Fibroblast of mammary gland (primary cell): Measurements from ENCODE around the gene PRXL2A.

Source experiments
- DNase-seq: peaks from one replicate; pipeline ENCODE4 v3.0.0-alpha.2; 2010; ENCODE audit warnings: low read depth
- H3K4me3 ChIP-seq: 2 replicates; pipeline ENCODE4 v1.5.1; 2011; ENCODE audit warnings: low read depth, mild to moderate bottlenecking, low read length, moderate library complexity; ENCODE audit not compliant: control insufficient read depth
- TF ChIP-seq, protein P1 (sequence below): conservative IDR thresholded peaks from 2 replicates; pipeline ENCODE4 v1.5.1; 2011; ENCODE audit warnings: low read depth, low read length, inconsistent platforms; ENCODE audit not compliant: control insufficient read depth, insufficient read depth

PRXL2A gene

DNA sequence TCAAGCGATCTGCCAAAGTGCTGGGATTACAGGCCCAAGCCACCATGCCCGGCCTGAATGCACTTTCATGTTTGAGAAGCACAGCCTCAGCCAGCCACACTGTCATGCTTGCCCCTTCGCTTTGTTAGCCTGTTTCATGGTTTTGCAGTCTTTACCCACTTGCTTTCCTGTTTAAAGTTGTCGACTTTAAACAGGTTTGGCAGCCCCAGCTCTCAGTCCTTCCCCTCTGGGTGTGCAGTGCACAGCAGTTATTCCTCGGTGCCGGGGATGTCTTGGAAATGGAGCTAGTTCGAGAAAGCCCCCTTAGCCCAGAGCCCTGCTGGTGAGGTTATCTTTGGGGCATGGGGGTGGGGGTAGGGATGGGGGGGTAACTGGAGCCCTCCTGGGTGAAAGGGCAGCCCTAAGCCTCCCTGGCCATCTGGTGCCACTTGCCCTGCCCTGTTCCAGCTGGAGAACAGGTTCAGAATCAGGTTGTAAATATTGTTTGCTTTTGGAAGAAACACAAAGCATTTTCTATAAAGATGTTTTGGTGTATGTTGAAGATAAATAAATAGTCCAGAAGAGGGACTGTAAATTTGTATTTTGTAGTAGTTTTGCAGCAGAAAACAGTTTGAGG lies 60.6 kb downstream of the PRXL2A start:
- no peak overlapping the region for H3K4me3 ChIP-seq
- TF ChIP-seq, protein P1, sequence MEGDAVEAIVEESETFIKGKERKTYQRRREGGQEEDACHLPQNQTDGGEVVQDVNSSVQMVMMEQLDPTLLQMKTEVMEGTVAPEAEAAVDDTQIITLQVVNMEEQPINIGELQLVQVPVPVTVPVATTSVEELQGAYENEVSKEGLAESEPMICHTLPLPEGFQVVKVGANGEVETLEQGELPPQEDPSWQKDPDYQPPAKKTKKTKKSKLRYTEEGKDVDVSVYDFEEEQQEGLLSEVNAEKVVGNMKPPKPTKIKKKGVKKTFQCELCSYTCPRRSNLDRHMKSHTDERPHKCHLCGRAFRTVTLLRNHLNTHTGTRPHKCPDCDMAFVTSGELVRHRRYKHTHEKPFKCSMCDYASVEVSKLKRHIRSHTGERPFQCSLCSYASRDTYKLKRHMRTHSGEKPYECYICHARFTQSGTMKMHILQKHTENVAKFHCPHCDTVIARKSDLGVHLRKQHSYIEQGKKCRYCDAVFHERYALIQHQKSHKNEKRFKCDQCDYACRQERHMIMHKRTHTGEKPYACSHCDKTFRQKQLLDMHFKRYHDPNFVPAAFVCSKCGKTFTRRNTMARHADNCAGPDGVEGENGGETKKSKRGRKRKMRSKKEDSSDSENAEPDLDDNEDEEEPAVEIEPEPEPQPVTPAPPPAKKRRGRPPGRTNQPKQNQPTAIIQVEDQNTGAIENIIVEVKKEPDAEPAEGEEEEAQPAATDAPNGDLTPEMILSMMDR = no peak
- DNase-seq = no peak

DNA sequence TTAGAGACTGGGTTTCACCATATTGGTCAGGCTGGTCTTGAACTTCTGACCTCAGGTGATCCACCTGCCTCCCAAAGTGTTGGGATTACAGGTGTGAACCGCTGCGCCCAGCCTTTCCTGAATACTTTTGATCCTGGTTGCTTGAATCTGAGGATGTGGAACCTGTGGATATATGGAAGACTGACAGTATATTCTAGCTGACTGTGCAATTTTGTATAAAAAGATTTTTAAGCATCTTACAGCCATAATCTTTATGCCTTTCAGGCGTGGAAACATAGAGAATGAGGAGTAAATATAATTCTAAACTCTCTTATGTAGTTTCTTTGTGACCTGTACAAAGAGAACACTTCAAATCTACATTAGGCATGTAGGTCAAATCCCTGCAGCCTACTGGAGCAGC lies 61.9 kb downstream of the PRXL2A start:
- no peak for DNase-seq
- no peak overlapping the region for H3K4me3 ChIP-seq
- TF ChIP-seq, protein P1 = no peak

DNA sequence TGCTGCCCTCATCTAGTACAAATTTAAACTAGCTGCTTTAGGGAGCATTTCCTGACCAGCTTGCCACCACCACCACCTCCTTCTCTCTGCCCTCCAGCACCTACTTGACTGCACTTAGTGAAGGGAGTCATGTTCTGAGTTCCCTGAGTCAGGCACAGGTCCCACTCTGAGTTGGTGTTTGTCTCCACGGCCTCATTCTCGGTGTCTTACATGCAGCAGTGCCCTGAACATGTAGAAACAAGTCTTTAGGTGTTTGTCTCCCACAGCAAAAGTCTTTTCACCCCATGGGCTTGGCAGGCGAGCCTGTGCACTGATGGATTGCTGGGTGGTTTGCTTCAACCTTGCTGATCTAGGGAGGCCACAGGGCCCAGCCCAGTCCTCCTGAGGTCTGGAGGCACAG lies 62.6 kb downstream of the PRXL2A start:
- H3K4me3 ChIP-seq = no peak overlapping the region
- TF ChIP-seq, protein P1 = no peak
- no peak for DNase-seq

DNA sequence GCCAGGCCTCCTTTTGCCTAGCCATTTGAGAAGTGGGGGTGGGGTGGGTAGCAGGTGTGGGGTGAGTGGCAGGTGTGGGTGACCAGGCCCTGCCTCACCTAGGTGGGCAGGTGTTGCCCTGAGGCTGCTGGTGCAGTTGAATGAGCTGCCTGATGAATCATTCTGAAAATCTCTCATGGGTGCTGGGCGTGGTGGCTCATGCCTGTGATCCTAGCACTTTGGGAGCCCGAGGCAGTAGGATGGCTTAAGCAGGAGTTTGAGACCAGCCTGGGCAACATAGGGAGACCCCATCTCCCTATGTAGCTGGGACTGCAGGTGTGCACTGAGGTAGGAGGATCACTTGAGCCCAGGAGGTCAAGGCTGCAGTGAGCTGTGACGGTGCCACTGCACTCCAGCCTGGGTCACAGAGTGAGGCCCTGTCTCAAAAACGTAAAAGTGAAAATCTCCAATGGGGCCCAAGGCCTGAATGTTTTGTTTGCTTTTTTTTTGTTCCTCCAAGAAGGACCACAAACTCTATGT lies 63.4 kb downstream of the PRXL2A start:
- TF ChIP-seq, protein P1 = no peak
- DNase-seq = no peak
- H3K4me3 ChIP-seq = no peak overlapping the region

DNA sequence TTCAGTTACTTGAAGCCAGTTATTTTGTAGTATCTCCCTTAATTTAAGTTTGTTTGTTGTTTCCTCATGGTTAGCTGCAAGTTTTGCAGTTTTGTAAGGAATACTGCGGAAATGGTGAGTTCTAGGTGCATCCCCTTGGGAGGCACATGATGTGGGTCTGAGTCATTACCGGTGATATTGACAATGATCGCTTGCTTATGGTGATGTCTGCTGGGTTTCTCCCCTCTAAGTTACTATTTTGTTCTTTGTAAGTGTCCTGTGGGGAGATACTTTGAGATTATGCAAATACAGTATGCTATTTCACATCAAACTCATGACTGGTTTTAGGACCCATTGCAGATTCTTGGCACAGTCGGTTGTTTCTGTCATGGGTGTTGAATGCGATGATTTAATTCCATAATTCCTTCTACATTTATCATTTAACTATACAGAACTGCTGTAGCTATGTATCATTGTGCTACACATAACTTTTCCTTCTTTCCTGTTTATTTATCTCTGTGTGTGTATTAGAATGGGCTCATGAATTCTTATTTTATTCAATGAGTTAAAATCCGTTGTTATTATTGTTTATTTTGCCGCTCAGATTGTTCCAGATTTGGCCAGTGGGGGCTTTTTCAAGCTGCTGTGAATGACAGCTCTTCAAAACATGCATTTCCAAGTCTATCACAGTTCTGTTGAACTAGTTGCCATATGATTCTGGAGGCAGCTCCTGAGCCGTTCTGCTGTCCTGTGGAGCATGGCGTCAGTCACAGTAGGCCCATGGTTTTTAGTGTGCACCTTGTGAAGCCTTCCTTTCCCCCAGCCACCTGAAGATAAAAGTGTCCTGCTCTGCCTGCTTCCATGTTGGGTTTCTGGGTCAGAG lies 64.1 kb downstream of the PRXL2A start:
- no peak overlapping the region for H3K4me3 ChIP-seq
- peak; percentile 97 for DNase-seq
- TF ChIP-seq, protein P1 = no peak

DNA sequence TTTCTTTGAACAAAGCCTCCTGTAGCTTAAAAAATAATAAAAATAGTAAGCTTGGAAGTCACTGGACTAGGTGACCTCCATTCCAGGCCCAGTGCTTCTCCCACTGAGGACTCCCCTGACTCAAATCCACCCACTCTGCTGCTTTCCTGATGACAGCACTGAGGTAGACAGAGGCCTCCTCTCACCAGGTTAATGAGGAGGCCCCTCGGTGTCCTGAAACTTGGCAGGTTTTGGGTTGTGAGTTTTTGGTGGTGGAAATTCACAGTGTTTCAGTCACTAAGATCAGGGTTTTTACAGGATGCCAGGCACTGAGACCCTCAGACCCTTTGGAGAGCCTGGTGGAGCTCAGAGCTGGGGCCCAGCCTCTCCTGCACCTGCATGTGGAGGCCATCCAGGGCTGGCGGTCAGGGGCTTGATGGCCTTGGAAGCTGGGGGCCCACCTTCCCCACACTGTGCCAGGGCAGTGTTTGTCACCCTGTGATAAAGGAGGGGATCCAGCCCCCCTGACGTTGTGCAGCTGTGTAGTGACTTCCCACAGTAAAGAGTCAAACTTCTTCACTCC lies 64.8 kb downstream of the PRXL2A start:
- no peak for DNase-seq
- H3K4me3 ChIP-seq = no peak overlapping the region
- TF ChIP-seq, protein P1 = no peak
